ENCODE data around the gene PDE10A. TPM values are rescaled to one million over a fixed set of nuclear protein-coding genes. Genes with fewer than 3 reads are reported as not detected.

The PDE10A gene
- polyA plus RNA-seq, 3 donors: not detected

- H3K4me3 Mint-ChIP-seq: no peak overlapping the region
- peaks cover 2 to 21% (median 13%) of the 10 kb centered on the region in 7 donors for H3K9me3 Mint-ChIP-seq
- H3K4me1 Mint-ChIP-seq: no peaks in the 10 kb centered on the region
- H4K20me1 ChIP-seq (ENCODE audit: insufficient read depth, low read length): no peaks in the 10 kb centered on the region
- peaks cover 0 to 1% (median 0%) of the 10 kb centered on the region in 3 donors for H3K27me3 Mint-ChIP-seq (ENCODE audit: low read depth in 3 of 3)
- H3K36me3 ChIP-seq (replicated peaks in 1 of 2; ENCODE audit: control insufficient read depth in 1 of 2, insufficient read depth in 2 of 2, low read length in 2 of 2): no peaks in the 10 kb centered on the region
- no peak overlapping the region for H3K9ac ChIP-seq (ENCODE audit: insufficient read depth, low read length, poor library complexity, severe bottlenecking)
- WGBS (ENCODE audit: insufficient coverage): no CpG with 5 or more reads among the region's 1 CpG
- no peak overlapping the region for H3K27ac ChIP-seq (ENCODE audit: low read depth in 1 of 2, low read length in 2 of 2)
- no peaks in the 10 kb centered on the region for H3K27me3 ChIP-seq (ENCODE audit: control insufficient read depth in 2 of 2, insufficient read depth in 2 of 2, low read length in 2 of 2)
- peaks cover 38 to 39% of the 10 kb centered on the region in 2 donors for H3K9me3 ChIP-seq (replicated peaks in 1 of 2; ENCODE audit: control insufficient read depth in 1 of 2, insufficient read depth in 1 of 2, low read length in 2 of 2)
- no peak for DNase-seq
- no peaks in the 10 kb centered on the region for H3K4me1 ChIP-seq (ENCODE audit: control insufficient read depth in 1 of 2, insufficient read depth in 2 of 2, low read length in 2 of 2)
- no peak overlapping the region for H3K27ac Mint-ChIP-seq
- H3K79me2 ChIP-seq (ENCODE audit: insufficient read depth, low read length): no peaks in the 10 kb centered on the region
- no peak overlapping the region for H3K4me3 ChIP-seq (replicated peaks in 1 of 3; ENCODE audit: low read depth in 2 of 3, low read length in 3 of 3)
- no peak overlapping the region for H3K4me2 ChIP-seq (replicated peaks; ENCODE audit: extremely low read depth, low read length, poor library complexity, severe bottlenecking)
- no peak for TF ChIP-seq CTCF (IDR thresholded peaks at IDR 0.05)
- no peak overlapping the region for H2AFZ ChIP-seq (ENCODE audit: insufficient read depth, low read depth, low read length, poor library complexity, severe bottlenecking)
- no peaks in the 10 kb centered on the region for H3K36me3 Mint-ChIP-seq
- intact Hi-C loops (cut with micrococcal nuclease): no loop called here
Measured at GRCh38 chr6:165321555-165322145, 341.4 kb downstream of the PDE10A start.

GRCh38 chr6:165321150-165321549 lies 341.9 kb downstream of the PDE10A start:
- H3K27ac Mint-ChIP-seq: no peak overlapping the region
- WGBS (ENCODE audit: insufficient coverage): no CpG with 5 or more reads among the region's 3 CpGs
- Histone ChIP-seq H3K79me2 (ENCODE audit: insufficient read depth, low read length) (no peaks in the 10 kb centered on the region), H3K4me3 (replicated peaks in 1 of 3; ENCODE audit: low read depth in 2 of 3, low read length in 3 of 3) (no peak overlapping the region), H2AFZ (ENCODE audit: insufficient read depth, low read depth, low read length, poor library complexity, severe bottlenecking) (no peak overlapping the region), H3K4me1 (ENCODE audit: control insufficient read depth in 1 of 2, insufficient read depth in 2 of 2, low read length in 2 of 2) (no peaks in the 10 kb centered on the region), H3K36me3 (replicated peaks in 1 of 2; ENCODE audit: control insufficient read depth in 1 of 2, insufficient read depth in 2 of 2, low read length in 2 of 2) (no peaks in the 10 kb centered on the region), H3K27me3 (ENCODE audit: control insufficient read depth in 2 of 2, insufficient read depth in 2 of 2, low read length in 2 of 2) (no peaks in the 10 kb centered on the region), H3K27ac (ENCODE audit: low read depth in 1 of 2, low read length in 2 of 2) (no peak overlapping the region), H3K9me3 (replicated peaks in 1 of 2; ENCODE audit: control insufficient read depth in 1 of 2, insufficient read depth in 1 of 2, low read length in 2 of 2) (peaks cover 42 to 44% of the 10 kb centered on the region in 2 donors), H3K9ac (ENCODE audit: insufficient read depth, low read length, poor library complexity, severe bottlenecking) (no peak overlapping the region), H3K4me2 (replicated peaks; ENCODE audit: extremely low read depth, low read length, poor library complexity, severe bottlenecking) (no peak overlapping the region), H4K20me1 (ENCODE audit: insufficient read depth, low read length) (no peaks in the 10 kb centered on the region)
- no peaks in the 10 kb centered on the region for H3K4me1 Mint-ChIP-seq
- intact Hi-C loops (cut with micrococcal nuclease): no loop called here
- no peak for DNase-seq
- H3K9me3 Mint-ChIP-seq: peaks cover 2 to 21% (median 13%) of the 10 kb centered on the region in 7 donors
- H3K36me3 Mint-ChIP-seq: no peaks in the 10 kb centered on the region
- peaks cover 0 to 1% (median 0%) of the 10 kb centered on the region in 3 donors for H3K27me3 Mint-ChIP-seq (ENCODE audit: low read depth in 3 of 3)
- H3K4me3 Mint-ChIP-seq: no peak overlapping the region
- TF ChIP-seq CTCF (IDR thresholded peaks at IDR 0.05): no peak

Measured in CD14-positive monocyte (primary cell).